T-cell (primary cell): Measurements from ENCODE around the gene SDK2. TPM values are rescaled to one million over a fixed set of nuclear protein-coding genes. Genes with fewer than 3 reads are reported as not detected.

Experiments
- ATAC-seq, 4 experiments: fragments of 200-7000 bp in 3 of 4; fragments of 150-1000 bp in 1 of 4; cut with Tn5 transposase; replicated peaks in 1 of 4; 1 replicate in 3 of 4; 2 replicates in 1 of 4; pipeline ENCODE4 v1.10.0; 2021; ENCODE audit warnings: moderate library complexity in 3 of 4, mild to moderate bottlenecking in 2 of 4, moderate number of reproducible peaks in 1 of 4
- CTCF ChIA-PET, 2 donors: fragments of 300-600 bp; sonication (Branson Sonifier 250); formaldehyde crosslinking; loops; one replicate each; lab custom pipeline; 2022; ENCODE audit warnings: antibody characterized with exemption in 2 of 2; lab: Charles Lee
- POLR2A ChIA-PET, 2 donors: fragments of 300-600 bp; sonication (Branson Sonifier 250); formaldehyde crosslinking; loops; one replicate each; lab custom pipeline; 2022; ENCODE audit warnings: antibody characterized with exemption in 2 of 2; lab: Charles Lee
- DNase-seq, 35 experiments: peaks; one replicate each; pipeline versions ENCODE4 v3.0.0 to v3.0.0-alpha.2; 2013 to 2023
- H3K27ac ChIP-seq: one replicate; pipeline ENCODE4 v1.5.1; 2013; ENCODE audit warnings: low read length
- H3K27me3 ChIP-seq, 2 experiments: replicated peaks in 1 of 2; 1 replicate in 1 of 2; 2 replicates in 1 of 2; pipeline versions ENCODE4 v1.6.1 to v1.7.0; 2013; ENCODE audit warnings: low read length in 1 of 2, mixed read lengths in 1 of 2; ENCODE audit not compliant: control insufficient read depth in 2 of 2, insufficient read depth in 2 of 2; ENCODE audit errors: extremely low read depth in 1 of 2
- H3K36me3 ChIP-seq, 2 donors: 1 replicate in 1 of 2; 2 replicates in 1 of 2; pipeline versions ENCODE4 v1.6.1 to v1.7.0; 2013; ENCODE audit warnings: low read length in 1 of 2; ENCODE audit not compliant: control insufficient read depth in 2 of 2, insufficient read depth in 1 of 2; ENCODE audit errors: extremely low read depth in 1 of 2
- H3K4me1 ChIP-seq, 2 experiments: 1 replicate in 1 of 2; 2 replicates in 1 of 2; pipeline versions ENCODE4 v1.6.1 to v1.7.0; 2013; ENCODE audit warnings: low read length in 2 of 2, mixed read lengths in 1 of 2; ENCODE audit not compliant: insufficient read depth in 2 of 2, control insufficient read depth in 1 of 2; ENCODE audit errors: extremely low read depth in 1 of 2
- H3K4me3 ChIP-seq, 2 donors: 1 replicate in 1 of 2; 2 replicates in 1 of 2; pipeline versions ENCODE4 v1.5.1 to v1.7.0; 2013; ENCODE audit warnings: mild to moderate bottlenecking in 2 of 2, low read length in 1 of 2, moderate library complexity in 1 of 2; ENCODE audit not compliant: control insufficient read depth in 1 of 2; ENCODE audit errors: extremely low read depth in 1 of 2
- H3K9me3 ChIP-seq: 2 replicates; pipeline ENCODE4 v1.7.0; 2013
- H3K27ac Mint-ChIP-seq, 2 donors: one replicate each; pipeline ENCODE4 v1.8.0; 2020 to 2021; ENCODE audit warnings: mild to moderate bottlenecking in 2 of 2, mixed read lengths in 2 of 2
- H3K27me3 Mint-ChIP-seq, 2 donors: one replicate each; pipeline ENCODE4 v1.8.0; 2021 to 2022; ENCODE audit warnings: mixed read lengths in 2 of 2
- H3K36me3 Mint-ChIP-seq: one replicate; pipeline ENCODE4 v1.8.0; 2021; ENCODE audit warnings: mixed read lengths
- H3K4me1 Mint-ChIP-seq, 3 donors: one replicate each; pipeline ENCODE4 v1.8.0; 2020 to 2022; ENCODE audit warnings: mixed read lengths in 3 of 3, mild to moderate bottlenecking in 1 of 3
- H3K4me3 Mint-ChIP-seq, 3 donors: one replicate each; pipeline ENCODE4 v1.8.0; 2020 to 2022; ENCODE audit warnings: mild to moderate bottlenecking in 3 of 3, mixed read lengths in 3 of 3, moderate library complexity in 3 of 3
- H3K9me3 Mint-ChIP-seq, 3 donors: one replicate each; pipeline ENCODE4 v1.8.0; 2020 to 2022; ENCODE audit warnings: mixed read lengths in 3 of 3
- WGBS: methylation state at CpG from one replicate; pipeline ENCODE4 v1.1.5; 2013; ENCODE audit warnings: missing lambda C conversion rate; ENCODE audit not compliant: insufficient coverage; 5-methylcytosine and 5-hydroxymethylcytosine counted together
- total RNA-seq, 35 experiments: library from RNA in 6 of 35; stranded (reverse) in 6 of 35; fragments of 120-200 nt in 1 of 35; gene quantifications; one replicate each; pipeline versions ENCODE4 v1.2.1 to v1.2.4 and lab custom pipeline; 2013 to 2026

SDK2 gene
- total RNA-seq, 5 donors from 2014 or later (not counting 1 experiment from before 2014, with no cell fraction given) = 2.9 to 8.3 (median 4.8) TPM

GRCh38 chr17:73610331-73610911 lies 33.8 kb downstream of the SDK2 start:
- ChIA-PET CTCF (no interaction called here), POLR2A (no interaction called here)
- Mint-ChIP-seq H3K27ac (no peak overlapping the region), H3K9me3 (no peaks in the 10 kb centered on the region), H3K4me1 (peaks cover 0 to 14% (median 5%) of the 10 kb centered on the region in 3 donors), H3K36me3 (peaks cover 2% of the 10 kb centered on the region), H3K4me3 (no peak overlapping the region), H3K27me3 (no peaks in the 10 kb centered on the region)
- 92% methylated on average over 4 of the region's 7 CpGs for WGBS
- Histone ChIP-seq H3K27ac (no peak overlapping the region), H3K36me3 (no peaks in the 10 kb centered on the region), H3K27me3 (peaks cover 0 to 19% of the 10 kb centered on the region in 2 experiments), H3K4me1 (no peaks in the 10 kb centered on the region), H3K4me3 (no peak overlapping the region), H3K9me3 (no peaks in the 10 kb centered on the region)
- DNase-seq (no peak), ATAC-seq (no peak)

- Histone ChIP-seq H3K4me3 (no peak overlapping the region), H3K27me3 (peaks cover 0 to 19% of the 10 kb centered on the region in 2 experiments), H3K9me3 (no peaks in the 10 kb centered on the region), H3K36me3 (no peaks in the 10 kb centered on the region), H3K27ac (no peak overlapping the region), H3K4me1 (no peaks in the 10 kb centered on the region)
- Mint-ChIP-seq H3K9me3 (no peaks in the 10 kb centered on the region), H3K4me1 (peaks cover 0 to 15% (median 2%) of the 10 kb centered on the region in 3 donors), H3K36me3 (peaks cover 6% of the 10 kb centered on the region), H3K27me3 (no peaks in the 10 kb centered on the region), H3K27ac (no peak overlapping the region), H3K4me3 (no peak overlapping the region)
- ATAC-seq = no peak
- ChIA-PET CTCF (interaction anchor here in 1 of 2 donors (0.6 kb wide), 1 partner anchor 418 kb away, joined by 3 read pairs; no protein-coding TSS in a partner anchor), POLR2A (interaction anchor here in 1 of 2 donors (0.5 kb wide), 1 partner anchor 335 kb away, joined by 7 read pairs; no protein-coding TSS in a partner anchor)
- 62% methylated on average over 3 of the region's 7 CpGs for WGBS
- no peak for DNase-seq
Observed at GRCh38 chr17:73609758-73610157, 34.5 kb downstream of the SDK2 start.

GRCh38 chr17:73609060-73609459 lies 35.2 kb downstream of the SDK2 start:
- Histone ChIP-seq H3K36me3 (no peaks in the 10 kb centered on the region), H3K4me1 (no peaks in the 10 kb centered on the region), H3K27ac (no peak overlapping the region), H3K27me3 (peaks cover 0 to 24% of the 10 kb centered on the region in 2 experiments), H3K9me3 (no peaks in the 10 kb centered on the region), H3K4me3 (no peak overlapping the region)
- DNase-seq (no peak), ATAC-seq (no peak)
- peaks cover 0 to 21% (median 2%) of the 10 kb centered on the region in 3 donors for H3K4me1 Mint-ChIP-seq
- H3K36me3 Mint-ChIP-seq = peaks cover 11% of the 10 kb centered on the region
- no peaks in the 10 kb centered on the region for H3K27me3 Mint-ChIP-seq
- no peaks in the 10 kb centered on the region for H3K9me3 Mint-ChIP-seq
- CTCF ChIA-PET = no interaction called here
- POLR2A ChIA-PET = no interaction called here
- no peak overlapping the region for H3K27ac Mint-ChIP-seq
- WGBS = 77% methylated on average over 5 of the region's 5 CpGs
- H3K4me3 Mint-ChIP-seq = no peak overlapping the region

GRCh38 chr17:73605444-73605843 lies 38.8 kb downstream of the SDK2 start:
- H3K27me3 ChIP-seq = peaks cover 0 to 12% of the 10 kb centered on the region in 2 experiments
- no peaks in the 10 kb centered on the region for H3K9me3 Mint-ChIP-seq
- H3K27ac Mint-ChIP-seq = no peak overlapping the region
- no peaks in the 10 kb centered on the region for H3K9me3 ChIP-seq
- no peak for ATAC-seq
- ChIA-PET POLR2A (no interaction called here), CTCF (interaction anchor here in 1 of 2 donors (0.6 kb wide), 1 partner anchor 518 kb away, joined by 3 read pairs; no protein-coding TSS in a partner anchor)
- no peak overlapping the region for H3K4me3 ChIP-seq
- peaks cover 0 to 17% (median 2%) of the 10 kb centered on the region in 3 donors for H3K4me1 Mint-ChIP-seq
- no peak overlapping the region for H3K4me3 Mint-ChIP-seq
- no peak overlapping the region for H3K27ac ChIP-seq
- H3K4me1 ChIP-seq = no peaks in the 10 kb centered on the region
- DNase-seq = no peak
- H3K36me3 Mint-ChIP-seq = peaks cover 11% of the 10 kb centered on the region
- 95% methylated on average over 7 of the region's 8 CpGs for WGBS
- no peaks in the 10 kb centered on the region for H3K36me3 ChIP-seq
- no peaks in the 10 kb centered on the region for H3K27me3 Mint-ChIP-seq

GRCh38 chr17:73604476-73604875 lies 39.8 kb downstream of the SDK2 start:
- no peak overlapping the region for H3K4me3 Mint-ChIP-seq
- CTCF ChIA-PET = no interaction called here

GRCh38 chr17:73603971-73604370 lies 40.3 kb downstream of the SDK2 start:
- H3K4me1 Mint-ChIP-seq = peaks cover 0 to 11% (median 2%) of the 10 kb centered on the region in 3 donors
- ChIA-PET CTCF (interaction anchor here in 1 of 2 donors (0.6 kb wide), 1 partner anchor 219 kb away, joined by 3 read pairs; no protein-coding TSS in a partner anchor), POLR2A (no interaction called here)
- H3K4me3 ChIP-seq = no peak overlapping the region
- H3K4me3 Mint-ChIP-seq = no peak overlapping the region
- no peak overlapping the region for H3K27ac Mint-ChIP-seq
- peaks cover 0 to 12% of the 10 kb centered on the region in 2 experiments for H3K27me3 ChIP-seq
- no peaks in the 10 kb centered on the region for H3K9me3 Mint-ChIP-seq
- H3K4me1 ChIP-seq = no peaks in the 10 kb centered on the region
- no peak for ATAC-seq
- no peak for DNase-seq
- whole genome bisulfite sequencing = 93% methylated on average over 16 of the region's 20 CpGs
- H3K9me3 ChIP-seq = no peaks in the 10 kb centered on the region
- no peaks in the 10 kb centered on the region for H3K27me3 Mint-ChIP-seq
- no peaks in the 10 kb centered on the region for H3K36me3 ChIP-seq
- H3K27ac ChIP-seq = no peak overlapping the region
- H3K36me3 Mint-ChIP-seq = peaks cover 10% of the 10 kb centered on the region

More at GRCh38 chr17:73604476-73604875, 39.8 kb downstream of the SDK2 start:
- H3K4me3 ChIP-seq = no peak overlapping the region
- no peak overlapping the region for H3K27ac ChIP-seq
- Mint-ChIP-seq H3K27me3 (no peaks in the 10 kb centered on the region), H3K36me3 (peaks cover 11% of the 10 kb centered on the region), H3K4me1 (peaks cover 0 to 15% (median 2%) of the 10 kb centered on the region in 3 donors), H3K27ac (no peak overlapping the region), H3K9me3 (no peaks in the 10 kb centered on the region)
- DNase-seq = no peak
- POLR2A ChIA-PET = no interaction called here
- peaks cover 0 to 12% of the 10 kb centered on the region in 2 experiments for H3K27me3 ChIP-seq
- no peak for ATAC-seq
- H3K9me3 ChIP-seq = no peaks in the 10 kb centered on the region
- WGBS = 90% methylated on average over 7 of the region's 7 CpGs
- no peaks in the 10 kb centered on the region for H3K4me1 ChIP-seq
- H3K36me3 ChIP-seq = no peaks in the 10 kb centered on the region
